ENCODE measurements around the gene ZBTB47.

ZBTB47 gene

DNA sequence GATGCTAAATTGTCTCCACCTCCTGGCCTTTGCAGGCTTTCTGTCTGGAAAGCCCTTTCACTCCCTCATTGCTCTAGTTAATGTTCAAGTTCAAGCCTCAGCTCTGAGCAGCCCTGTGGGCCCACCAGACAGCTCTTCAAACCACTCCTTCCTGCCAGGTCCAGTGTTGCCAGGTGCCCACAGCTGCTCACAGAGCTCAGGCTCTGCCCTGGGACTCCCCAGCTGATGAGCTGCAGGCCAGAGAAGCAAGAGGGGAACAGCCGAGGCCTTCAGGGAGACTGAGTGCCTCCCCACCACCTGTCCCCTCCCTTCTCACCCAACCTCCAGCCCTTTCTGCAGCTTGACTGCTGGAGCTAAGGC is 1.3 kb upstream of the ZBTB47 start:
- DNase-seq (ENCODE audit: insufficient read length, low spot score) (no peak), FAIRE-seq (no peak)

DNA sequence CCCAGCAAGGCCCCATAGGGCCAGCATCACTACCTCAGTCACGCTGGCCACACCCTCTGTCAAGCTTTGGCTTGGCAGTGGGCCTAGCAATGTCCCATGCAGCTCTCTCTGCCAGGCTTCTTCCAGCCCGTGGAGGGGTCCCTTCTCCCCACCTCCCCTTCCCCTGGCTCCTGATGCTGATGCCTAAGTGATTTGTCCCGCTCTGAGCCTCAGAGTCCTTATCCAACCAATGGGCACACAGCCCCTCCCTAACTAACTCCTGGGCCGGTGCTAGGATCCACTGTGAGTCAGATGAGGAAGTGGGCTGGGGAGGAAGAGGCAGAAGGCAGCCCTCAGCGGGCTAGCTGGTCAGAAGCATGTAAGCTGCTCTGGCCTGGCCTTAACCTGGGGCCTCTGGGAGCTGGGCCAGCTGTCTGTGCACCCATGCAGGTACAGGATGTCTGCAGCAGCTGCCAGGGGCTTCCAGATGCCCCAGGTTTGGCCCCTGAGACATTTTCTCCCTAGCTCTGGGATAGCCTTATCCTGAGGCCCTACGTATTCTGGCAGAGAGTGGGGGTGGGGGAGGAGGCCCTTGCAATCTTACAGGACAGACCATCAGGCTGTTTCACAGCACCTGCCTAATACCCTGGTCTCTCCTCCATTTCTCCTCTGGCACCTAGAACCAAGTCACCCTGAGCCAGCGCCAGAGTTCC is 740 bp upstream of the ZBTB47 start:
- FAIRE-seq (peak; percentile 49), DNase-seq (ENCODE audit: insufficient read length, low spot score) (no peak)

DNA sequence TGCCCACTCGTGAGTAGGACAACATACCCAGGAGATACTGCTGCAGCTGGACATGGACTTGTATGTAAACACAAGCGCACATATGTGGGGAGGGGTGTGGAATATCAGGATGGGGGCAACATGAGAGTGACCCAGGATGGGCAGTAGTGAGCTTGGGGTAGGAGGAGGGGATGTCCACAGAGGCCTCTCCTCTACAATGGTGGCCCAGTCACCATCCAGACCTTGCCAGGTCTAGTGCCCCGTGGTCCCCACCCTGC is 266 bp upstream of the ZBTB47 start:
- FAIRE-seq (peak; percentile 49), DNase-seq (ENCODE audit: insufficient read length, low spot score) (no peak)

DNA sequence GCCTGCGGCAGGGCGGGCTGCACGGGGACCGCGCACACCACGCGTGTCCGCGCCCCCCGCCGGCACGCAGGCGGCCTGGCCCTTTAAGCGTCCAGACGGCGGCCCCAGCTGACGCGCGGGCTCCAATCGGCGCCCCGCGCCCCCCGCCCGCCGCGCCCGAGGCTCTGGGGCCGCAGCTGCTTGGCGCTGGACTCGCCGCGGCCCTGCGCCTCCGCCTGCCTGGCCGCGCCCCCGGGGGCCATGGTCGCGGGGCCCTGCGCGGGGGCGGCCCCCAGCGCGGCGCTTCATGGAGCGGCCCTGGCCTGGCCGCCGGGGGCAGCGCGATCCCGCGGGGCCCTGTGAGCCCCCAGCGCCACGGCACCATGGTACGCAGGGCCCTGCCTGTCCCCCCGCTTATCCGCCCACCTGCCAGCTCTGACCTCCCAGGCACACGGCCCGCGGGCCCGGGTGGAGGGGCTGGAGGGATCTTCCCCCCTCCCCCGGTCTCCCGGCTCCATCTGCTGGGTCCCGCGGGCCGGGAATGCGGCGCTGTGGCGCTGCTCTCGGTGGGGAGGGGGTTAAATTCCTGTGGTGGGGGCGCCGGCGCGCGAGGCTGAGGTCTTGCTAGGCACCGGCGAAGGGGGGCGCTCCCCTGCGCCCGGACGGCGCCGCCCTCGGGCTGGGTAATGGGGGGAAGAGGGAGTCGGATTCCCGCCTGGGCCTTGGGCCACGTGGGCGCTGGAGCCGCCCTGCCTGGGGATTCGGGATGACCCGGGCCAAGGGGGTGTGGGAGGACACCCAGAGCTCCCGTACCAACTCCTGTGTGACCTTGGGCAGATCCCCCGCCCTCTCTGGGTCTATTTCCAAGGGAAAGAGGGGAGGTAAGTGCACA is 1.1 kb downstream of the ZBTB47 start:
- FAIRE-seq (peak; percentile 59), DNase-seq (ENCODE audit: insufficient read length, low spot score) (no peak)

DNA sequence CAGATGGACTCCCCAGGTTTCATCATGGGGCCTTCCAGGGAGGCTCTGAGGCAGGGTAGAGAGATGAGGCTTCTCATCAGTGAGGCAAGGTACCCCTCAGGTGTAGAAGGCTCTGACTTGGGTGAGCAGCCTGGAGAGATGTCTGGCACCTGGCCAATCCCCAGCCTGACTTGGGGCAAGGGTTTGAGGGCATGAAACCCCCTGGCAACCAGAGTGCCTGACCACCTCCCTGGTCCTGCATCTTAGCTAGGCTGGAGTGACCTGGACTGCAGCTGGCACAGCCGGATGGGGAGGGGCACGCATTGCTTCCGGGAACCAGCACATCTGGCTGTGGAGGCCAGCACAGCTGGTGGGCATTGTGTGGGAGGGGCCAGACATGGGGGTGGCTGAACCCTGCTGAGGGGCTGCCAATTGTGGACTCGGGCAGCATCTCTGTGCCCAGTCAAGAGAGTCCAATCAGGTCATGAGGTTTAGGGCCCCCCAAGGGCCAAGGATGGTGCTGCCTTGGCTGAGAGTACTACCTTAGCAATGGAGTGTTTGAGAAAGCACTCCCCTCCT is 1.9 kb downstream of the ZBTB47 start:
- no peak for DNase-seq (ENCODE audit: insufficient read length, low spot score)
- FAIRE-seq = no peak

DNA sequence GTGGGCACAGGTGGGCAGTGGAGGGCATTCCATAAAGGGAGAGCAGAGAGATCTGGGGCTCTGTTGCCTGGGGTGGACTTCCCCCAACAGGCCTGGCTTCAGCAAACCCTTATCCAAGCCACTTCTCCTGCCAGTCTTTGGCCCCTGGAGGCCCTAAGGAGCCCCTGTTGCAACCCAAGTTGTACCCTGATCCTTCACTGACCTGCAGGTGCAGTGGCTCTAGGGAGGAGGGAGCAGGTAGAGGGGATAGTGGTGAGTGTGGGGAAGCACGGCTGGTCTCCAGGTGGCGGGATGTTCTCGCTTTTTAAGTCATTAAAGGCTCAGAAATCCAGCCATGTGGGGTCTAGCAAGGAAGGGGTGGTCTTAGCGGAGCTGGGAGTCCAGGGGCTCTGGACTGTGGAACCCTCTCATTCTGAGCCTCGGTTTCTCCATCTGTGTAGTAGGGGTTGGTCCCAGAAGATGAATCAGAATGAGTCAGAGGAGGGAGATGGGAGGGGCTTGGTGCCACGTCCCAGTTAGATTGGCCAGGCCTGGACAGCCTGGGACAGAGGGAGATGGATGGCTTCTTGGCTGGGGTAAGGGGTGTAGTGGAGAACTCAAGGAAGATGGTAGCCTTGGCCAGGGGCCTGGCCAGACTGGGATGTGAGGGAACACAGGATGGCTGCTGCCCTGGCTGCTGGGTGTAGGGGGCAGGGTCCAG is 2.6 kb downstream of the ZBTB47 start:
- FAIRE-seq = no peak
- DNase-seq (ENCODE audit: insufficient read length, low spot score) = no peak

DNA sequence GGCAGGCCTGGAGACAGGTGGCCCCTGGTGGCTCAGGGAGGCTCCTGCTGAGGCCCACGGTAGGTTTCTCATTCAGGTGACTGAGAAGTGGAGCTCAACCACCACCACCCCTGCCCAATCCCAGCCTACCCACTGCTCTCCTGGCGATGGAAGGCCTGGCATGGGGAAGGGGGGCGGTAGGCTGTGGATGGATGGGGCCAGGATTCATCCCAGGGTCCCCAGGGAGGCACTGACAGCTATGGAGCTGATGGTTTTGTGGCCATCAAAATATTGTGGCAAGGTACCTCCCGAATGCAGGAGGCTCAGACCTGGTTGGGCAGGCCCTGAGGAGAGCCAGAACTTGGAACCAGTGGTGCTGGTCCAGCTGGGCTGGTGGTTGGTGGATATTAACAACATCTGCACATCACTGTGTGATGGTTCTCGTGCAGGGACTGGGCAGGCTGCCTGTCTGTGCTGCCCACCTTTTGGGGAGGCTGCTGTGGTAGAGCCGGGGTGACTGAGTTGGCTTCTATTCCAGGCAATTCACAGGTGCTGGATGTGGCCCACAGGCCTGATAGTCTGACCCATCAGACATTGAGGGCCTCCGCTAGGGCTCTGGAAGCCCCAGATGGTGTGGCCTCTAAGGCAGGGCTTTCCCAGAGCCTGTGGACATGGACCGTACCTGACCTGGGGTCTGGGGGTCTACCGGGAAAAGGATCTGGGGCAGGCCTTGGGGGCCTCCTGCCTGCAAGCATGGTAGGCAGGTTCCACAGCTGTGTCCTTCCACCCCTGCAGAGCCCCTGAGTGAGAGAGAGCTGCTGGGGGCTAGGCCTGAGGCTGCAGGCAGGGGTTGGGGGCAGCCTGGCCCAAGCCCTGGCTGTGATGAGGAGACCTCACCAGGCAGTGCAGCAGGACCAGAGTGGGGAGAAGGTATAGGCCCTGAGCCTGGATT is 3.4 kb downstream of the ZBTB47 start:
- DNase-seq (ENCODE audit: insufficient read length, low spot score) = no peak
- no peak for FAIRE-seq

DNA sequence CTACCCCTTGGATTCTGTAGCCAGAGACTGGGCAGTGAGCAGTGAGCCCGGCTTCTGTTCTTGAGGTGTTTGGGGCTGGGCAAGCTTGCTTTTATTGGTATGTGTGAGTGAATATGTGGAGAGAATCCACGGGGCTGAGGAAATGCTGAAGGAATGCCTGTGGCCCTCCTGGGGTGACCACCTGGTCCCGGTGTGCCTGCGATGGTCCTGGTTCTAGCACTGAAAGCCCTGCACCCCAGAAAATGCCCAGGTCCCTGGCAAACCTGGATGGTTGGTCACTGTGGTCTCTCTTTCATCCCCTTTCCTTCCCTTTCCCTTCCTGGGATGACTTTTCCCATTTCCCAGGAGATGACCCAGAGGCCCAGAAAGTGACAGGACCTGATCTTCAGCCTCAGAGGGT is 4.2 kb downstream of the ZBTB47 start:
- no peak for FAIRE-seq

DNA sequence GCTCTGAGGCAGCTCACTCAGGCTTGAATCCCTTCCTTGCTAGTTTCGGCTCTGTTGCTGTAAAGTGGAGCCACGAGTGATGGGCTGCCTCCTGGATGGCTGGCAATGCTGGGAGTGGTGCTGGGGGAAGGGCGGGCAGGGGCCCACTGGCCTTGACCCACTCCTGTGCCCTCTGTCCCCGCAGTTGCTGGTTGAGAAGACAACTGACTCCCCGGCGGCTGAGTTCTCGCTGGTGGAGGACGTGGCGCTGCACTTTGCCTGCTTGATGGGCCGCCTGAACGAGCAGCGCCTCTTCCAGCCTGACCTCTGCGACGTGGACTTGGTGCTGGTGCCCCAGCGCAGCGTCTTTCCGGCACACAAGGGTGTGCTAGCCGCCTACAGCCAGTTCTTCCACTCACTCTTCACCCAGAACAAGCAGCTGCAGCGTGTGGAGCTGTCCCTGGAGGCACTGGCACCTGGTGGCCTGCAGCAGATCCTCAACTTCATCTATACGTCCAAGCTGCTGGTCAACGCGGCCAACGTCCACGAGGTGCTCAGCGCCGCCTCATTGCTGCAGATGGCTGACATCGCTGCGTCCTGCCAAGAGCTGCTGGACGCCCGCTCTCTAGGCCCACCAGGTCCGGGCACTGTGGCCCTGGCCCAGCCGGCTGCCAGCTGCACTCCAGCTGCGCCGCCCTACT is 4.7 kb downstream of the ZBTB47 start:
- DNase-seq (ENCODE audit: insufficient read length, low spot score) (no peak), FAIRE-seq (no peak)

More for the DNA sequence above, 4.2 kb downstream of the ZBTB47 start:
- no peak for DNase-seq (ENCODE audit: insufficient read length, low spot score)

DNA sequence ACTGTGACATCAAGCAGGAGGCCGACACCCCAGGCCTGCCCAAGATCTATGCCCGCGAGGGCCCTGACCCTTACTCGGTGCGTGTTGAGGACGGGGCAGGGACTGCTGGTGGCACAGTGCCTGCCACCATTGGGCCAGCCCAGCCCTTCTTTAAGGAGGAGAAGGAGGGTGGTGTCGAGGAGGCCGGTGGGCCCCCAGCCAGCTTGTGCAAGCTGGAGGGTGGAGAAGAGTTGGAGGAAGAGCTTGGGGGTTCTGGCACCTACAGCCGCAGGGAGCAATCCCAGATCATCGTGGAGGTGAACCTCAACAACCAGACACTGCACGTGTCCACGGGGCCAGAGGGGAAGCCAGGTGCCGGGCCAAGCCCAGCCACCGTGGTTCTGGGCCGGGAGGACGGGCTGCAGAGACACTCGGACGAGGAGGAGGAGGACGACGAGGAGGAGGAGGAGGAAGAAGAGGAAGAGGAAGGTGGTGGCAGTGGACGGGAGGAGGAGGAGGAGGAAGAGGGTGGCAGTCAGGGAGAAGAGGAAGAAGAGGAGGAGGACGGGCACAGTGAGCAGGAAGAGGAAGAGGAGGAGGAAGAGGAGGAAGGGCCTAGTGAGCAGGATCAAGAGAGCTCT is 5.4 kb downstream of the ZBTB47 start:
- FAIRE-seq = no peak

DNA sequence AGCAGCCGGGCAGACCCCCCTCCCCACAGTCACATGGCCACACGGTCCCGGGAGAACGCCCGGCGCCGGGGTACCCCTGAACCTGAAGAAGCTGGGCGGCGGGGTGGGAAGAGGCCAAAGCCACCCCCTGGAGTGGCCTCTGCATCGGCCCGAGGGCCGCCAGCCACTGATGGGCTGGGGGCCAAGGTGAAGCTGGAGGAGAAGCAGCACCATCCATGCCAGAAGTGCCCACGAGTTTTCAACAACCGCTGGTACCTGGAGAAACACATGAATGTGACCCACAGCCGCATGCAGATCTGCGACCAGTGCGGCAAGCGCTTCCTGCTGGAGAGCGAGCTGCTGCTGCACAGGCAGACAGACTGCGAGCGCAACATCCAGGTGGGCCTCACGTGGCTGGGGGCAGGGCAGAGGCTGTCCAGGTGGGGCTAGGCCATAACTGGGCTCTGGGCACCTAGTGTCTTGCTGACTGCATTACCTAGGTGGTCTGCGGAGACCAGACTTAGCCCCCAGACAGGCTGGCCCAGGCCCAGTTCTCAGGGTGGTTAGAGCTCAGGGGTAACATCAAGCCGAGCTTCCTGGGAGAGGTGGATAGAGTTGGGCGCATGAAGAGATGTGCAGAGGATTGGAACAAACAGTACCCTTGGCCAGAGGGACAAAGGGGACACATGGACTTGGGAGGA is 6.1 kb downstream of the ZBTB47 start:
- no peak for FAIRE-seq
- DNase-seq (ENCODE audit: insufficient read length, low spot score) = no peak

More for the DNA sequence above, 5.4 kb downstream of the ZBTB47 start:
- DNase-seq (ENCODE audit: insufficient read length, low spot score) = no peak

DNA sequence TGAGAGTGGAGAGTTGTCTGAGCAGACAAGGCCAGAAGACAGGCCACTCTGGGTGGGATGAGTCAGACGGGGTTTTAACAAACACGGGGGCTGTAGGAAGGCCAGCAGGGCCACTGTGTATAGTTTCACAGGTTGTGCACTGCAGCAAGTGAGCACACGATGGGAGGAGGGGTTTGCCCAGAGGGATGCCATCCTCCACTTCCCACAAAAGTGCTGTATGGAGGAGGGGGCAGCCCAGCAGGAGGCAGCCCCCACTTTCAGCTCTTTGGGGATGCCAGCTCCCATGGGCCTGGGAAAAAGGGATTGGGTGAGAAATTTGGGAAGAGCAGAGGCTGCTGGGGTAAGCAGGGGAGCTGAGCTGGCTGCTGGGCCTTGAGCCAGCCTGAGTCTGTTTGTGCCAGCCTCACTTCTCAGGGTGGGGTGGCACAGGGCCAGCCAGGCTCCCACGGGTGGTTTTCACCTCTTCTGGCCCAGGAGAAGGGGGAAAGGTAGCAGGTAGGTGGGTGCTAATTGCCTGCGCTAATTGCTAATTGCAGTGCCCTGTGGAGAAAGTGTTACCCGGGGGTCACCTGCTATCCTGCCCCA is 6.7 kb downstream of the ZBTB47 start:
- DNase-seq (ENCODE audit: insufficient read length, low spot score) (no peak), FAIRE-seq (no peak)

DNA sequence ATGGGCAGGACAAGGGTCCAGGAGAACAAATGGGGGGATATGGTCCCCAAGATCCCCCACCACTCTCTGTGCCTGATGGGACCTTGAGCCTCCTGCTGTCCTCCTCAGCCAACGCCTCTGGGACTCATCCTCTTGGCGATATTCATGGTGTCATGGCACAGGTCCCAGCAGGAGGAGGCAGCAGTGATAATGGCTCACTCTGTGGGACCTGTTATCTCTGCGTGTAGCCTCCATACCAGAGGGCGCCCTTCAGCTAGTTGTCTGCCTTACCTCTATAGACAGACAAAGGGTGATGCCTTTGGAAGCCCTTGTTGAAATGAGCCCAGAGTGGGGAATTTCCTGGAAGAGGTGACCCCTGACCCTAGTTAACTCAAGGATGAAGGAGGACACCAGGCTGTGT is 7.4 kb downstream of the ZBTB47 start:
- DNase-seq (ENCODE audit: insufficient read length, low spot score) (no peak), FAIRE-seq (no peak)

DNA sequence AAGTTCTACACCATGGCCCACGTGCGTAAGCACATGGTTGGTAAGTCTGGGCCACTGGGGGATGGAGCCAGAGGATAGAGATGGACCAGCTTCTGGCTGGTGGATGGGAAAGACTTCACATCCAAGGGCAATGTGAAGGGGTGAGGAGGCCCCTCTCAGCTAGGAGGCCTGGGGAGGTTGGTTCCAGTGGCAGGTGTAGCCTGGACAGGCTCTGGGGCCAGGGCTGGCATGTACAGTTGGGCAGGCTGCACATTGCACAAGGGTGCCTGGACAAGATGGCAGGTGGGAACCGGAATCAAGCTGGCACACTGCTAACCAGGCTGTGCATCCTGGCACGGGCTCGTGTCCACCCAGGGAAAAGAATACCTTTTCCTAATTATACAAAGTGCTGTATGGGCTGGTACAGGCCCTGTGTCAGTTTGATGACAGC is 8.1 kb downstream of the ZBTB47 start:
- FAIRE-seq = no peak
- no peak for DNase-seq (ENCODE audit: insufficient read length, low spot score)

DNA sequence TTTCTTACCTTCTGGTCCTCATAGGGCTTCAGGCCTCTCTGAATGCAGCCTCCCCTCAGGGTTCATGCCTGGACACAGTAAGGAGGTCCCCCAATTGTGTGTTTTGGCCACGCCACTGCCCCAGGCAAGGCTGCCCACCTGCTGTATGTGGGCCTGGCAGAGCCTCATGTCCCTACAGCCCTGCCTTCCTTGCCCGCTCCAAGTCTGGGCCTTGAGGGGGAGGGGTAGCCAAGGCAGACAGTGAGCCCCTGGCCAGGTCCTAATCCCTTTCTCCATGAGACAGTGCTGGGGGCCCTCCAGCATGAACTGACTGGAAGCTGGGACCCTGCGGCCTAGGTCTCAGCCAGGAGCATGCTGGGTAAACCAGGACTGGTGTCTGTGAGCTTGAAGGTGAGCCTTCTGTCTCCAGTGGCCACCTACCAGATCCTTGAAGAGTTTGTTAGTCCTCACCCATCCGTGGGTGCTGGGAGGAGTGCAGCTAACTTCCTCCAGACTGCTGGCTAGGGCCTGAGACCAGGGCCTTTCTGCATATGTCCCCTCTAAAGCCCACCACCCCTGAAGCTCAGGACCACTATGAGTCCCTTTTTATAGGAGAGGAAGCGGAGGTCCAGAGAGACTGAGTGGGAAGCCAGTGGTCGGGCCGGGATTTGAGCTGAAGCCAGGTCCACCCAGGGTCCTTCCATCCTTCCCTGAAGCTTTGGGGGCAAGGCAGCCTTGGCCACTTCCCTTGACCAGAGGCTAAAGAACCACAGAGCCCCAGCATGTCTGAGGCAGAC is 8.7 kb downstream of the ZBTB47 start:
- FAIRE-seq (no peak), DNase-seq (ENCODE audit: insufficient read length, low spot score) (no peak)

DNA sequence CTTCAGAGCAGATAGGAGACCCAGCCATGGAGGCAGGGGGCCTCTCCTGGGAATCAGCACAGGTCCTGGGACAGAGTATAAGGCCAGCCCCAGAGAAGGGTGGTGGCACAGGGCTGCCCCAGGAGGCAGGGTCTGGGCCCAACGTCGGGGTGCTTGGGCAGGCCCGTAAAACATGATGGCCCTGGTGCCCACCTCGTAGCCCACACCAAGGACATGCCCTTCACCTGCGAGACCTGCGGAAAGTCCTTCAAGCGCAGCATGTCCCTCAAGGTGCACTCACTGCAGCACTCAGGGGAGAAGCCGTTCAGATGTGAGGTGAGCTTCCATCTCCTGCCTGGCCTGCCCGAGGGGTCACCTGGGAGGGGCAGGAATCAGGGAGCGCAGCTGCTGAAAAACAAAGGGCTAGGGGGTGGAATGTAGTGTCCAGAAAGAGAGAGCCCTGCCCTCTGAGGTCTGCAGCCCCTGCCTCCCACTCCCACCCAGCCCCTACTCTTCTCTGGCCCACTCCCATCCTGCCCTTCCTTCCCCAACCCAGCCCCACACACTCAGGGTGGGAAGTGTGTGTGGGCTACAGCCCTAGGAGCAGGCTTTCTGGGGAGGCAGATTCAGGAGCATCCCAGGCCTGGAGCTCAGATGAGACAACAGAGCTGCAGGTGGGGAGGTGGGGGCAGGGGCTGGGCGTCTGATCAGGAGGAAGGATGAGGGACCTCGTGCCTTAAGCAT is 9.5 kb downstream of the ZBTB47 start:
- DNase-seq (ENCODE audit: insufficient read length, low spot score) (no peak), FAIRE-seq (no peak)
